HG02870 (cell line): ENCODE data around the gene SLC16A6.
"Not testable (repeated sequence)": the region's sequence is repeated elsewhere in the genome, so short reads cannot be mapped to it uniquely, and the experiment has no call there.

Source experiments
- ATAC-seq: cut with Tn5 transposase; IDR thresholded peaks from one replicate; pipeline ENCODE4 v1.9.1; 2021; ENCODE audit warnings: mild to moderate bottlenecking, moderate library complexity; ENCODE audit not compliant: unreplicated experiment

Gene SLC16A6

GRCh38 chr17:68314916-68315535 is 24.1 kb upstream of the SLC16A6 start:
- ATAC-seq = no peak

GRCh38 chr17:68310152-68310551 is 19.2 kb upstream of the SLC16A6 start:
- ATAC-seq = no peak

GRCh38 chr17:68309066-68309670 is 18.2 kb upstream of the SLC16A6 start:
- not testable (repeated sequence) for ATAC-seq

- ATAC-seq = not testable (repeated sequence)
Measured at GRCh38 chr17:68308486-68308885, 17.6 kb upstream of the SLC16A6 start.

- no peak for ATAC-seq
Measured at GRCh38 chr17:68307443-68307842, 16.5 kb upstream of the SLC16A6 start.

- ATAC-seq = no peak
Measured at GRCh38 chr17:68306819-68307218, 15.9 kb upstream of the SLC16A6 start.

GRCh38 chr17:68305142-68305541 is 14.2 kb upstream of the SLC16A6 start:
- ATAC-seq = no peak

- no peak for ATAC-seq
Measured at GRCh38 chr17:68304706-68305105, 13.8 kb upstream of the SLC16A6 start.

GRCh38 chr17:68302666-68303065 is 11.7 kb upstream of the SLC16A6 start:
- ATAC-seq = no peak

GRCh38 chr17:68302066-68302564 is 11.2 kb upstream of the SLC16A6 start:
- ATAC-seq = no peak

GRCh38 chr17:68301438-68301959 is 10.6 kb upstream of the SLC16A6 start:
- no peak for ATAC-seq

- ATAC-seq = no peak
Measured at GRCh38 chr17:68299817-68300216, 8.9 kb upstream of the SLC16A6 start.

- ATAC-seq = no peak
Measured at GRCh38 chr17:68298601-68299000, 7.7 kb upstream of the SLC16A6 start.

GRCh38 chr17:68297195-68297594 is 6.3 kb upstream of the SLC16A6 start:
- no peak for ATAC-seq

- ATAC-seq = no peak
Measured at GRCh38 chr17:68296217-68297191, 5.6 kb upstream of the SLC16A6 start.

GRCh38 chr17:68295086-68295485 is 4.2 kb upstream of the SLC16A6 start:
- ATAC-seq = no peak

- ATAC-seq = no peak
Measured at GRCh38 chr17:68294617-68295016, 3.7 kb upstream of the SLC16A6 start.

GRCh38 chr17:68294196-68294555 is 3.2 kb upstream of the SLC16A6 start:
- ATAC-seq = no peak

- no peak for ATAC-seq
Measured at GRCh38 chr17:68293490-68294195, 2.7 kb upstream of the SLC16A6 start.

GRCh38 chr17:68292689-68293040 is 1.7 kb upstream of the SLC16A6 start:
- no peak for ATAC-seq
